Right lobe of liver (tissue), 4 donors: Measurements from ENCODE around the gene STRBP.

Source experiments
- POLR2A ChIP-seq: fragments of 450-650 bp; IDR thresholded peaks from one replicate; pipeline ENCODE4 v1.6.1; 2017; ENCODE audit warnings: antibody characterized with exemption, mild to moderate bottlenecking
- TF ChIP-seq, protein P1 (sequence below), 4 donors: fragments of 200-600 bp in 3 of 4; fragments of 450-650 bp in 1 of 4; IDR thresholded peaks; one replicate each; pipeline versions ENCODE4 v1.5.1 to v1.8.0; 2016 to 2022; ENCODE audit warnings: antibody characterized with exemption in 4 of 4, mild to moderate bottlenecking in 2 of 4
- donor health status: DM: no; HTN: no; CAD: no.
- donor health status: DM: no; HTN: no; CAD: no.
- donor health status: DM: no; HTN: yes; CAD: no.

DNA sequence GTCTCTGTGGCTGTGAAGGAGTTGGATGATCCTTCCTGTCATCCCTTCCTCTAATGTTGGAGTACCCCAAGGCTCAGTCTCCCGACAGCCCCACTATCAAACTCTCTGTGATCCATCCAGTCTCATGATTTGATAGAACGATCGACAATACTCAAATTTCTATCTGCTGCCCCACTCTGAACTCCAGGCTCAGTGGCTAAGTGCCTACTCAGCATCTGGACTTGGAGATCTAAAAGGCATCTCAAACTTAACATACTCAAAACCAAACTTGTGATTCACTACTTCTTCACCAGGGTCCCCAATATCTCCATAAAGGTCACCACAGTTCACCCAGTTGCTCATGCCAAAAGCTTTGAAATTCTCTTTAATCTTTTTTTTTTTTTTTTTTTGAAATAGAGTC is 15.1 kb upstream of the STRBP start:
- TF ChIP-seq, protein P1, sequence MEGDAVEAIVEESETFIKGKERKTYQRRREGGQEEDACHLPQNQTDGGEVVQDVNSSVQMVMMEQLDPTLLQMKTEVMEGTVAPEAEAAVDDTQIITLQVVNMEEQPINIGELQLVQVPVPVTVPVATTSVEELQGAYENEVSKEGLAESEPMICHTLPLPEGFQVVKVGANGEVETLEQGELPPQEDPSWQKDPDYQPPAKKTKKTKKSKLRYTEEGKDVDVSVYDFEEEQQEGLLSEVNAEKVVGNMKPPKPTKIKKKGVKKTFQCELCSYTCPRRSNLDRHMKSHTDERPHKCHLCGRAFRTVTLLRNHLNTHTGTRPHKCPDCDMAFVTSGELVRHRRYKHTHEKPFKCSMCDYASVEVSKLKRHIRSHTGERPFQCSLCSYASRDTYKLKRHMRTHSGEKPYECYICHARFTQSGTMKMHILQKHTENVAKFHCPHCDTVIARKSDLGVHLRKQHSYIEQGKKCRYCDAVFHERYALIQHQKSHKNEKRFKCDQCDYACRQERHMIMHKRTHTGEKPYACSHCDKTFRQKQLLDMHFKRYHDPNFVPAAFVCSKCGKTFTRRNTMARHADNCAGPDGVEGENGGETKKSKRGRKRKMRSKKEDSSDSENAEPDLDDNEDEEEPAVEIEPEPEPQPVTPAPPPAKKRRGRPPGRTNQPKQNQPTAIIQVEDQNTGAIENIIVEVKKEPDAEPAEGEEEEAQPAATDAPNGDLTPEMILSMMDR (IDR thresholded peaks at IDR 0.05), result no peak
- TF ChIP-seq POLR2A, result no peak
